Measurements from ENCODE around the gene YIPF5. TPM values are rescaled to one million over a fixed set of nuclear protein-coding genes. Genes with fewer than 3 reads are reported as not detected.

Gene YIPF5
- total RNA-seq, 2 donors from 2014 or later = 44.1 to 47.5 TPM

DNA sequence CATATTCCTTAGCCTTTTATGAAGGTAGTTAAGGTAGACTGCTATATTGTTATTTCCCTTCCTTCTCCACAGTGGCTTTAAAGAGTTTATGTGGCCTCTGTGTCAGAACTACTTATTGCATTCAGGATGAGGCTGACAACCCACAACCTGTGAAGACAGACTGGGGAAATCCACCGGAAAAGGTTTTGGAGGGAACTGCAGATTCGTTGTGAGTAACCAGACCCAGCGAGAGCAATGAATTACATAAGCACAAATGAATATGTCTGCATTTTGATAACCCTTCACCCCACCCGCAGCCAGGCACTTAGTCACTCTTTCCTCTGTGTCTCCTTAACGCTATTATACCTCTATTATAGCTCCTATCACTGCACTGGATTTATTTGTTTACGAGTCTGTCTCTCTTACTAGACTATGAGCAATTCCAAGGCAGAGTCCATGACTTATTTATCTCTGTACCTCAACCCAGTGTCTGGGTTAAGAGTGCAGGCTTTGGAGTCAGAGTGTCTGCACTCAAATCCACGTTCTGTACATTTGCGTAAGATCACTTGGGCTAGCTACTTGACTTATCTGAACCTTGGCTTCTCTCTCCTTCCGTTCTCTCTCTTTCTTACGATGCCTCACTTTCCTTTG lies 19.5 kb upstream of the YIPF5 start:
- DNase-seq (ENCODE audit: low spot score) = no peak
- intact Hi-C loops (cut with DNase I) = no loop called here

DNA sequence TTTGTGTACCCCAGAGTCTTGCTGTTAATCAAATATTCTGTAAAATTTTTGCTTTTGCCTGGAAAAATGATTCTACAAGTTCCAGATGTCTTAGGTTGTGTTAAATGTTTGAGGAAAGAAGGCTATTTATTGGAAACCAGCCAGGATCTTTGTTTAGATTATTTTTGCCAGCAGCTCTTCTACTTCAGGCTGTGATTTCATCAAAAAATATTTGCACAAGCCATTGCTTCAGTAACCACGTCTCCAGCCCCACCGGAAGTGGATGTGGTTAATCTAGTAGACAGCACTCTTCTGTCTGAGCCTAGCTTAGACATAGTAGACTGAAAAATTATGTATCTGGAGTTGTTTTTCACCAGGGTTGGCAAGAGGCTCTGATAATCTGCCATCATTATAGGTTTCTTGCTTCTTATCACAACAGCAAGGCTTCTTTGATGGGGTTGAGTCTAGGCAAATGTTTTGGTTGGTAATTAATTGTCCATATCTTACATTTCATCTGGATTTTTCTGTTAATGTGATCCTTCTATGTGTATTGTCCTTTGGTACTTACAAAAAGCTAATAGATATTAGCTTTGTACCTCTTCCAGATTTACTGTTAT lies 17.3 kb upstream of the YIPF5 start:
- intact Hi-C loops (cut with DNase I) = no loop called here
- DNase-seq (ENCODE audit: low spot score) = no peak

DNA sequence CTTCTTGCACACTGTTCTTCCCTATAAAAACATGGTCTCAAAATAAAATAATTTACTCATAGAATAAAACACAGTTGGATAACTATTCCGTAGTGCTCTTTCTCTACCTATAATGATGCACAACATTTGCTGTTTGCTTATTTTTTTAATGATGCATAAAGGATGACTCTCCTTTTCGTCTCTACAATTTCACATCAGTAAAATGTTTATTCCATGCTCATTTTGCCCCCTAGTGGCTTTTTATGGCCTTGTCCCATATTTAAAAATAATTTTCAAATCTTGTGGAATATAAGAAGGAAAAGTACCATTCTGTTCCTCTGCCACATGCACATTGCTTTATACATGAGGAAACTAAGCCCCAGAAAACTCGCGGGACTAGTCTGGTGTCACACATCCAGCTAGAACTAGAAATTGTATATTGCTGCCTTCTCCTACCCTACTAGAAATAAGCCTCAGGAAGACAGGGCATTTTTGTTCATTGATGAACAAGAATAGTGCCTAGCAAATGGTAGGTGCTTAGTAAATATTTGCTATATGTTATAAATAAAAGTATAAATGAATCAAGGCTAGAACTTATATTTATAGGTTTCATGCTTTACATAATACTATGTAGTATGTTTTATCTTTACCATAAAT lies 12.9 kb upstream of the YIPF5 start:
- intact Hi-C loops (cut with DNase I) = no loop called here

DNA sequence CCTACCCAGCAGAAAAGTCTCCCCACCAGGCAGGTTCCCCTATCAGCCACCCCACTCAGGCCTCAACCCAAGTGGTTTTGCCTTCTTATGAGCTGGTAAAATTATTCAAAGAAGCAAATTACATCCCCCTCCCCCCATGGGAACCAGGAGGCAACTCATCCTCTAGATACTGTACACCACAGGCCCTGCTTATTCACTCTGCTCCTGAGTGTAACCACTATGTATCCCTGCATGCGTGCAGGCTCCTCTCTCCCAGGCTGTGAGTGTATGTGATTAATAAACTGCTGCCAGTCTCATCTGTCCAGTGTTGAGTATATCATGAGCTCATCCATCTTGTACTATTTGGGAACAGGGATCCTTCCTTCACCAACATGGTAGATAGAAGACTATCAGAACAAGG lies 8.8 kb upstream of the YIPF5 start:
- intact Hi-C loops (cut with DNase I) = no loop called here

More for the DNA sequence above, 12.9 kb upstream of the YIPF5 start:
- no peak for DNase-seq (ENCODE audit: low spot score)

DNA sequence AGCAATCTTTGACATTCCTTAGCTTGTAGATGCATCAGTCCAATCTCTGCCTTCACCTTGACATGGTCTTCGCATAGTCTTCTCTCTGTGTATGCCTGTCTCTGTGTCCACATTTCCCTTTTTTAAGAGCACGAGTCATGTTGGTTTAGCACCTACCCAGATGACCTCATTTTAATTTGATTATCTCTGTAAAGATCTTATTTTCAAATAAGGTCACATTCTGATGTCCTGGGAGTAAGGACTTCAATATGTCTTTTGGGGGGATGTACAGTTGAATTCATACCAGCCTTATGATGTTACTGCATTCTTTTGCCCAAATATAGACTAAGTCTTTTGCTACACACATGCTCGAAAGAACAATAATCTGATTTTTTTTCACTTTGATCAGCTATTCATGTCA lies 7.1 kb upstream of the YIPF5 start:
- intact Hi-C loops (cut with DNase I) = no loop called here
- DNase-seq (ENCODE audit: low spot score) = no peak

More for the DNA sequence above, 8.8 kb upstream of the YIPF5 start:
- no peak for DNase-seq (ENCODE audit: low spot score)

DNA sequence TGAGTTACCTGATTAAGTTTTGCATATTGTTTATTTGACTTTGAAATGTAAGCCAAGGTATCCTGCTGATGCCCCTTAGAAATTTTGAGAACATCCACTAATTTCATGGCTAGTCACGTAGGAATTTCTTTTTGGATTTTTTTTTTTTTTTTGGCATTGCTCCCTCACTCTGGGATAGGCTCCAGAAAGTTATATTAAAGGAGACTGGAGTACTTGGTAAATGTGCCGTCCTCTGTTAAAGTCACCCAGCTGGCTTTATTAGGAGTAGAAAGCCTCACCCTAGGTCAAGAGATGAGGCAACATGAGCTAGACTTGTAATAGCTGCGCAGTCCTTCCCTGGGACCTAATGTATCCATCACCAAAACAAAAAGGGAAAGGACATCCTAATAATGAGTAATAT lies 3.3 kb upstream of the YIPF5 start:
- no peak for DNase-seq (ENCODE audit: low spot score)
- intact Hi-C loops (cut with DNase I) = no loop called here

DNA sequence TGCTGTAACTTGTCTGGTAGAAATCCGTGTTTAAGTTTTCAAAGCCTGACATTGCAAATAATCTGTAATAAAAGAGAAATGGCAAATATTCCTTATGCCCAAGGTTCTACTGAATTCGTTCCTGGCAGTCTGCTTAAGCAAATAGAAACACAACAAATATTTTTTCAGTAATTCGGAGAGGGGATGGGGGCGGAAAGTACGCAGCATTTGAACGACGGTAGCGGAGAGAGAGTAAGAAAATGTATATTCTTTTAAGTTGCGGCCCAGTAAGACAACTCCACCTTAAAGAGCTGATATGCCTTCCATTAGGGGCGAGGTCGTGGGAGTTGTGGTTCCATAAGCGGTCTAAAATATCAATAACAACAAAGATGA lies 569 bp downstream of the YIPF5 start:
- intact Hi-C loops (cut with DNase I) = no loop called here
- DNase-seq (ENCODE audit: low spot score) = no peak

DNA sequence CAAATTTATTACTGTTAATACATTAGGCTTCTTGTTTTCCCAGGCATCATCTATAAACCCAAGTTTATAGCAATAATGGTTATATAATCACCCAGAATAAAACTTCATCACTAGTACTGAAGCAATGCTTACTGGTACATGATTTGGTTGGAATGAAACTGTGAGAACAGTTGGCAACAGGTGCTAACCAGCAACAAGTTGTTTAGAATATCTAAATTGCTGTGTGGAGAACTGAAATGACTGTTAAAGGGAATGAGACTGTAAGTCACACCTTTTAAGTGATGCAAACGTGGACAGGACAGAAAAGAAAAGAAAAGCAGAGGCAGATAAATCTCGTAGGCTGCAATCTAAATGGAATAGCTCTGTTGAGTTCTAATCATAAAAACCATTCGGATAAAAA lies 2.5 kb downstream of the YIPF5 start:
- no peak for DNase-seq (ENCODE audit: low spot score)
- intact Hi-C loops (cut with DNase I) = no loop called here

DNA sequence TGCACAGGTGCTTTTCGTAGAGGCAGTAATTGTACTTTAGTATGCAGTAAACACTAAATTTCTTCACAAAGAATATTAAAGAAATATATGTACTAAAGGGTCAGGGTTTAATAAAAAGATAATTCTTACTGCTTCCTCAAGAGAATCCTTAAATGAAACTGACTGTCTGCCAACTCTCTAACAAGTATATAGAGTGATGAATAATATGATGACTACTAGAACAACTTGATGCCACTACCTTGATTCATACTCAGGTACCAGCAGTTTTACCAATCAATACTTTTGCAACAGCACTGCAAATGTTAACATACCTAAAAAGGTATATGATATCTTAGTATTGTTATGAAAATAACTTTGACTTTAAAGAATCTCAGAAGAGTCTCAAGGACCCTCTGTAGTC lies 3.8 kb downstream of the YIPF5 start:
- intact Hi-C loops (cut with DNase I) = no loop called here
- no peak for DNase-seq (ENCODE audit: low spot score)

DNA sequence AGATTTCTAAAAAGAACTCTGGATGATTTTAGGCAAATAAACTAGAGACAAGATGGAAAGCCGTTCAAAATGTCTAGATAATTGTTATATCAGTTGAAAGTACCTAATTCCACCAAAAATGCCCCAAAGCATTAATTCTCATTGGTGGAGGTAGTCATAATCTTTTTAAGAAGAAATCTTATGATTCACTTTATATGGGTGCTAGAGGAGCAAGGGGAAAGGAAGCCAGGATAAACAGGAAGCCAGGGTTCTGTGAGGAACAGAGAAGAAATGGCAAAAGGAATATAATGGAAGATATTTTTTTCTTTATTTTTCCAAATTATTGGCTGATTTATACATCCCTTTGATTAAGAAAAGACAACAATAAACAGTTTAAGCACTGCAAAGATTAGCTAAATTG lies 7.8 kb downstream of the YIPF5 start:
- intact Hi-C loops (cut with DNase I) = no loop called here
- no peak for DNase-seq (ENCODE audit: low spot score)

DNA sequence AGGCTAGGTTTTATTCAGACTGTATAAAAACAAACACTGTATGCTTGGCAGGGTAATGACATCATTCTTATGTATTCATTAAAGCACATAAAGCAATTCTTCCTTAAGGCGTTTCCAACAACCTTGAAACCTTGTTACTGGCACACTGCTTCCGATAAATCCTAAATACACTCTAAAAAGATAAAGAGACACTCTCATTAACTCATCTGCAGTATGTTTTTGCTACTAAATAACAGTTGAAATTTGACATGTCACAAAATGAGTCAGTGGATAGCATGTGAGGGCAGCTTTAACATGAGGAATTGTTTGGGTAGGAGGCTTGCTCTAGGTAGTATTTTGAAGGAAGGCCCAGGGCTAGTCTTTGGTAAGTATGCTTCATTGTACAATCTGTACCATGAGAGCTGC lies 13.7 kb downstream of the YIPF5 start:
- intact Hi-C loops (cut with DNase I) = no loop called here
- no peak for DNase-seq (ENCODE audit: low spot score)

DNA sequence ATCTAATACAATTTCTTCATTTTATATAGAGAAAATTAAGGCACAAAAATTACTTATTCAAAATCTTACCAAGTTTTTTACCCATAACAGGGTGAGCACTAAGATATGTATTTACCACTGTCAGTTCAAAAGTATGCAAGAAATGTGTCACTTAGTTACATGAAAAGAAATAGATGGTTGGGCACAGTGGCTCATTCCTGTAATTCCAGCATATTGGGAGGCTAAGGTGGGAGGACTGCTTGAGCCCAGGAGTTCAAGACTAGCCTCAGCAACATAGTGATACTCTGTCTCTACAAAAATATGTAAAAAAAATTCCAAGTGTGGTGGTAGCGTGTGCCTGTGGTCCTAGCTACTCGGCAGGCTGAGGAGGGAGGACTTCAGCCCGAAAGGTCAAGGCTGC lies 19.4 kb downstream of the YIPF5 start:
- DNase-seq (ENCODE audit: low spot score) = no peak
- intact Hi-C loops (cut with DNase I) = no loop called here

DNA sequence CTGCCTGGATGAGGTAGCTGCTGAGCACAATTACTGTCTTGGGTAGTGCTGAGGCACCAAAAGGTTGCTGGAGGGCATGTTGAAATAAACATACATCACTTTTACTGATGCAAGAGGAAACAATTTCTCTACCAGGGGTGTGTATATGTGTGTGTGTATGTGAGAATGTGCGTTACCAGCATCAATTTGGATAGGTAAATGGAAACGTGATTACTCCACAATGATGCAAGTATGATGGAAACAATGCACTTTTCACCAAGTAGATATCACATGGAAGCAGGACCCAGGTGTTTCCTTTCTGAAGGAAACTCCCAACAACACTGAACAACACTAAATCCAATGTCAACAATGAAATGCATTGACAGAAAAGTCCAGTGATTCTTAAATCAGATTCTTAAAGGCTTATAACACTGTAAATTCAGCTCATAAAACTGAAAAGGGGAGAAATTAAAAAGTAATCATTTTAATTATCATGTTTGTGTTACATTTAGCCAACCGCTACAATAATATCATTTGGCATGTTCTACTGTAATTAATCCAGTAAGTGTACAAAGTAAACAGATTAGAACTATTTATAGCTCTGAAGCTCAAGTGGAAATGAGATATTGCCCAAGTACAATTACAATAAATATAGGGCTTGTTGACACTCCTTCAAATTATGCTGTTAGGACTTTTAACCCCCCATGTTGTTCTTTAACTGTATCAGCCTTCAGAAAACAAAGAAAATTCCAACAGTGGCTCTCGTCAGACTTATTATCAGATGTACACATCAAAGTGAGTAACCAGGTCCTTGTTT lies 25.3 kb downstream of the YIPF5 start:
- intact Hi-C loops (cut with DNase I) = loop anchor here in 1 of 2 donors (10.0 kb wide), 1 partner anchor 1220 kb away; no protein-coding TSS in a partner anchor
- no peak for DNase-seq (ENCODE audit: low spot score)

DNA sequence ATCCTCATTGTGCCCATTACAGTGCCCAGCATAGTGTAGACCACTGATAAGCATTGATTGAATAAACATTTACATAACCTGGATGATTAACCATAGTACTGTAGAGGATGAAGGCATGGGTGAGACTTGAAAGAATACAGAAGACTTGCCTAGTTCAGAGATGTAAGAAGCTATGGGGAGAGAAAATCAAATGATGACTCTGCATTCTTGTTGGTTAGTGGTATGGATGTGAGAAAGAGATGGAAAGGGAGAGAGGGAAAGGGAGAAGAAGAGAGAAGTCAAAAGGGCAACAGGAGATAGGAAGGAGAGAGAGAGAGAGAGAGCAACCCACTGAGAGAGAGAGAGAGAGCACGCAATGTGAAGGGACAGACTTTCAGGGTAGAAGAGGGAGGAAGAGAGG lies 26.8 kb downstream of the YIPF5 start:
- no peak for DNase-seq (ENCODE audit: low spot score)
- intact Hi-C loops (cut with DNase I) = loop anchor here in 1 of 2 donors (10.0 kb wide), 1 partner anchor 1219 kb away; no protein-coding TSS in a partner anchor

DNA sequence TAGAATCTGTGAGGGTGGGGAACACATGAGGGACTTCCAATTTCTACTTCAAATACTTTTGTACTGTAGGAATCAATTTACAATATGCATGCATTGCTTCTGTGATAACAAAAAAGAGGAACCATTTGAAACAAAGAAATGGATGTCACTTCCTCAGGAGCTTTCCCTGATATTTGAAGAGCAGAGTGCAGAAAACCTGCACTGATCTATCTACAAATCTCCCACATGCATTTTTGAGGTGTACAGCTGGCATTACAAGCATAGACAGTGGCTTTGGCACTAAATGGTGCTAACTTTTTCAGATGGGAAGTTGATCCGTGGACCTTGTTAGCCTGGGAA lies 27.7 kb downstream of the YIPF5 start:
- intact Hi-C loops (cut with DNase I) = loop anchor here in 1 of 2 donors (10.0 kb wide), 1 partner anchor 1218 kb away; no protein-coding TSS in a partner anchor
- DNase-seq (ENCODE audit: low spot score) = no peak

DNA sequence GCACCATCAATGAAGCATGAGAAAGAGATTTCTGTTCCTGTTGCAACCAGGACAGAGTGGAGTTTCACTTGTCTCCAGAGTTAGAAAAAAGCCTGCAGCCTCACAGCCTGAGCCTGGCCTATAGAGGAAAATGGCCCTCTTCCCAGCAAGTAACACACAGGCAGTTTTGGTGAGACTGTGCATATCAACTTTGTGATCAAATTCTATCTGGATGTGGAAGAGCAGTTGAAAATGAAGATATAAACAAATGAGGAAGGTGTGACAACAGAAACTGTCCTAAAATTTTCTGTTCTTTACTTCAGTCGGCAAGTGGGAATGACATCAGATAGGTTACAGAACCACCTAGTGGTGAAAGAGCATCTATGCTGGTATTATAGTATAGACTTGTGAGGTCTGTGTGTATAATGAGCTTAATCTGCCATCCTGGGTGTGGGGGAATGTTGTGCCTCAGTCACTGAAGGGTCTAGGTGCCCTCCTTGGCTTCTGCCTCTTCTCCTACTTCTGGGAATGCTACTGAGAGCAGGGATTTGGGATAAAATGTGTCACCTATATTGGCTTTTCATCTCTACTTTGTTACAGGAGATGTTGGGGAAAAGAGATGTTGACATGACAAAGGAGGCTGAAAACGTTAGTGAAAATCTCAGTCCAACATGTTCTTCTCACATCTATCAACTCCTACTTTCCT lies 28.2 kb downstream of the YIPF5 start:
- intact Hi-C loops (cut with DNase I) = loop anchor here in 1 of 2 donors (10.0 kb wide), 1 partner anchor 1217 kb away; no protein-coding TSS in a partner anchor
- DNase-seq (ENCODE audit: low spot score) = no peak

DNA sequence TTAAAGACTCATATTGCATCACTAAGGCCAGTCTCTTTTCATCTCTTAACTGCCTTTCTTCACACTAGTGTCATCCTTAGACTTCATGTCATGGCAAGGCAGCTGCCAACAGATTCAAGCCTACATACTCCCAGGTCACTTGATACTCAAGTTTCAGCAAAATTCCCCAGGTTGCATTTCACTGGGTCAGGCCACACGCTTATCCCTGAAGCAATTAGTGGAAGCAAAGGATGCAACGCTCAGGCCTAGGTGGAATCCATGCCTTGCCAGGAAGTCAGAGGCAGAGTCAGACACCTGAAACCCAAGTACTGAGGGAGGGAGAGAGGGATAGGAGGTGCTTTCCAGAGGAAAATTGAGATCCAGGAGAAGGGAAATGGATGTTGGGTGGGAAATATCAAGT lies 28.9 kb downstream of the YIPF5 start:
- DNase-seq (ENCODE audit: low spot score) = no peak
- intact Hi-C loops (cut with DNase I) = loop anchor here in 1 of 2 donors (10.0 kb wide), 1 partner anchor 1217 kb away; no protein-coding TSS in a partner anchor

DNA sequence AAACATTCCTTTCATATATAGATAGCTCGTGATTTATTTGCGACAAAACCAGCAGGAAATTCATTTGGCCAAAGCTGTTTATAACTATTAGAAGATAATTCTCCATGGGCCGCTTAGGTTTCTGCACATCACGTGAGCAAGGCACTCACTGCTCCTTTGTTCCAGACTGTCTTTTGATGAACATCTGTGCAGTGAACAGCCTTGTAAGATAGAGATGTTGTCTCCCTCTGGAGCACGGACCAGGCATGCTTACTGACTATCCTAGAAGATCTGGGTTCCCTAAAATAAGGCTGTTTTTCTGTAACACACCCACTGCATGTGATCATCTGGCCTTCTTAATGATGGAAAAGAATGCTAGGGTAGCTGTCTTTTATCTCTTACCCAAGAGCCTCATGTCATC lies 30.9 kb downstream of the YIPF5 start:
- intact Hi-C loops (cut with DNase I) = loop anchor here in 1 of 2 donors (5.0 kb wide), 1 partner anchor 1843 kb away; no protein-coding TSS in a partner anchor
- no peak for DNase-seq (ENCODE audit: low spot score)

DNA sequence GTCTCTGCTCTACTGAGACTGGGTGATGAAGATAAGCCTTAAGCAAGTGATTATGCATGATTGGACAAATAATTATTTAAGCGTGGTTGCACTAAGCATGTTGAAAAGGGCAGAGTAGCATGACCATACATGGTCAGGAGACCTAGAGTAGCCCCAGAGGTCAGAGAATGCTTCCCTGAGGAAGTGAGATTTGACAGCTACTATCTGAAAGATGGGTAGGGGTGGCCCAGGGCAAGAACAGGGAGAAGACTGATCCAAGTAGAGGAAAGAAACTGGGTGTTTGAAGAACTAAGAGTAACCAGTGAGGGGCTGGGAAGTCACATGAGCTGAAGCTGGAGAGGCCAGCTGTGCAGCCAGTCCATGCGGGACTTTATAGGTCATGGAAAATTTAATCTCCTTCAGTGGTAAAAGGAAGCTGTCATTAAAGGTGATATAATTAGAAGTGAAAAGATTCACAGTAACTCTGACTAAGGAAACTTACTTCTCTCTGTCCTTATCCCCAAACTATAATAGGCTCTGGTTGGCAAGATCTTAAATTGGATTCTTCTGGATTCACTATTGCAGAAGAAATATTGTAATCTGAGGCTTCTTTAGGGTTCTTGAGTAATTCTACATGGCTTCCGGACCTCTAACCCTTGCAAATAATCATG lies 35.2 kb downstream of the YIPF5 start:
- intact Hi-C loops (cut with DNase I) = loop anchor here in 1 of 2 donors (5.0 kb wide), 1 partner anchor 1847 kb away; no protein-coding TSS in a partner anchor
- no peak for DNase-seq (ENCODE audit: low spot score)
